IMR-90 (cell line): ENCODE measurements around the gene ISCA2. TPM values are rescaled to one million over a fixed set of nuclear protein-coding genes. Genes with fewer than 3 reads are reported as not detected.

Experiments used
- ATAC-seq: fragments of 200-7000 bp; cut with Tn5 transposase; 2 replicates; pipeline ENCODE4 v1.9.1; 2020; ENCODE audit warnings: low read depth, mild to moderate bottlenecking, moderate library complexity
- BruUV-seq: library from RNA; stranded (reverse); fragments of 400-500 nt; replicated peaks from 2 replicates; lab custom pipeline; 2021; lab: Mats Ljungman, UMichigan
- CTCF ChIA-PET: fragments of 300-600 bp; formaldehyde crosslinking; extraction: SDS; loops from one replicate; lab custom pipeline; 2021; ENCODE audit warnings: antibody characterized with exemption; lab: Yijun Ruan, JAX
- POLR2A ChIA-PET: fragments of 300-600 bp; sonication (Branson Sonifier 250); formaldehyde crosslinking; loops from one replicate; lab custom pipeline; 2022; ENCODE audit warnings: antibody characterized with exemption; ENCODE audit not compliant: unreplicated experiment; lab: Charles Lee
- DNase-seq: peaks from one replicate; pipeline ENCODE4 v3.0.0; 2013
- H2AFZ ChIP-seq: replicated peaks from 2 replicates; pipeline ENCODE3; 2013; ENCODE audit warnings: low read length, mild to moderate bottlenecking; ENCODE audit not compliant: poor library complexity
- H2AK5ac ChIP-seq: 2 replicates; pipeline ENCODE4 v1.6.1; 2013; ENCODE audit warnings: low read depth, low read length, inconsistent platforms
- H2AK9ac ChIP-seq: replicated peaks from 2 replicates; pipeline ENCODE3; 2013; ENCODE audit warnings: mild to moderate bottlenecking, low read depth, low read length, moderate library complexity; ENCODE audit not compliant: poor library complexity
- H2BK120ac ChIP-seq: 2 replicates; pipeline ENCODE4 v1.6.1; 2013; ENCODE audit warnings: low read depth, low read length, inconsistent platforms
- H2BK15ac ChIP-seq: 3 replicates; pipeline ENCODE4 v1.6.1; 2013; ENCODE audit warnings: low read depth, low read length, inconsistent platforms
- H2BK20ac ChIP-seq: 2 replicates; pipeline ENCODE4 v1.6.1; 2013; ENCODE audit warnings: low read depth, mild to moderate bottlenecking, inconsistent platforms, low read length, moderate library complexity
- H2BK5ac ChIP-seq: 2 replicates; pipeline ENCODE4 v1.6.1; 2013; ENCODE audit warnings: mild to moderate bottlenecking, low read depth, low read length, inconsistent platforms; ENCODE audit not compliant: poor library complexity, severe bottlenecking
- H3K14ac ChIP-seq: replicated peaks from 2 replicates; pipeline ENCODE4 v1.6.1; 2013; ENCODE audit warnings: low read depth, low read length, inconsistent platforms
- H3K18ac ChIP-seq: 2 replicates; pipeline ENCODE4 v1.6.1; 2013; ENCODE audit warnings: low read depth, low read length, control low read depth
- H3K23ac ChIP-seq: 2 replicates; pipeline ENCODE4 v1.6.1; 2013; ENCODE audit warnings: low read depth, low read length, inconsistent platforms
- H3K27ac ChIP-seq: 2 replicates; pipeline ENCODE4 v1.5.1; 2013; ENCODE audit warnings: mild to moderate bottlenecking, control low read depth, low read length; ENCODE audit not compliant: insufficient read depth
- H3K27me3 ChIP-seq: 2 replicates; pipeline ENCODE4 v1.6.1; 2013; ENCODE audit warnings: low read length; ENCODE audit not compliant: control insufficient read depth, insufficient read depth
- H3K36me3 ChIP-seq: 2 replicates; pipeline ENCODE4 v1.6.1; 2013; ENCODE audit warnings: low read length, mixed read lengths; ENCODE audit not compliant: control insufficient read depth, insufficient read depth
- H3K4ac ChIP-seq: 2 replicates; pipeline ENCODE4 v1.6.1; 2013; ENCODE audit warnings: low read depth, low read length, inconsistent platforms
- H3K4me1 ChIP-seq: 2 replicates; pipeline ENCODE4 v1.6.1; 2013; ENCODE audit warnings: low read length, mixed read lengths; ENCODE audit not compliant: control insufficient read depth, insufficient read depth
- H3K4me2 ChIP-seq: 2 replicates; pipeline ENCODE4 v1.6.1; 2013; ENCODE audit warnings: low read depth, mild to moderate bottlenecking, control low read depth, low read length, moderate library complexity
- H3K4me3 ChIP-seq: 2 replicates; pipeline ENCODE4 v1.5.1; 2013; ENCODE audit warnings: low read depth, mild to moderate bottlenecking, control low read depth, low read length, moderate library complexity; ENCODE audit not compliant: insufficient read depth
- H3K56ac ChIP-seq: 2 replicates; pipeline ENCODE4 v1.6.1; 2013; ENCODE audit warnings: low read length, inconsistent platforms; ENCODE audit not compliant: insufficient read depth; ENCODE audit errors: extremely low read depth
- H3K79me1 ChIP-seq, 2 experiments: 2 replicates each; pipeline ENCODE4 v1.6.1; 2013; ENCODE audit warnings: low read length in 2 of 2, inconsistent platforms in 1 of 2, low read depth in 1 of 2
- H3K9ac ChIP-seq: 2 replicates; pipeline ENCODE4 v1.6.1; 2013; ENCODE audit warnings: low read depth, low read length, control low read depth
- H3K9me1 ChIP-seq: 2 replicates; pipeline ENCODE4 v1.6.1; 2013; ENCODE audit warnings: low read length, inconsistent platforms; ENCODE audit not compliant: insufficient read depth
- H3K9me3 ChIP-seq: 2 replicates; pipeline ENCODE4 v1.6.1; 2013; ENCODE audit warnings: low read length; ENCODE audit not compliant: control insufficient read depth, insufficient read depth
- H4K20me1 ChIP-seq: 2 replicates; pipeline ENCODE4 v1.6.1; 2013; ENCODE audit warnings: low read length, inconsistent platforms; ENCODE audit not compliant: insufficient read depth
- H4K5ac ChIP-seq: 2 replicates; pipeline ENCODE4 v1.6.1; 2013; ENCODE audit warnings: mild to moderate bottlenecking, low read depth, low read length, control low read depth
- H4K8ac ChIP-seq, 2 experiments: 2 replicates each; pipeline ENCODE4 v1.6.1; 2013; ENCODE audit warnings: low read depth in 2 of 2, low read length in 2 of 2, control low read depth in 1 of 2, inconsistent platforms in 1 of 2
- H4K91ac ChIP-seq: 2 replicates; pipeline ENCODE4 v1.6.1; 2013; ENCODE audit warnings: low read depth, low read length, inconsistent platforms; ENCODE audit not compliant: insufficient read depth
- BHLHE40 ChIP-seq: fragments of 150-350 bp; IDR thresholded peaks from 2 replicates; pipeline ENCODE4 v1.6.1; 2016; ENCODE audit warnings: mild to moderate bottlenecking, low read depth, low read length
- CHD1 ChIP-seq: IDR thresholded peaks from 2 replicates; pipeline ENCODE4 v1.6.1; 2012; ENCODE audit warnings: low read depth, low read length, improper control_type of control experiment
- MAFK ChIP-seq: IDR thresholded peaks from 2 replicates; pipeline ENCODE4 v1.6.1; 2012; ENCODE audit warnings: low read depth, low read length, improper control_type of control experiment
- MXI1 ChIP-seq: IDR thresholded peaks from 2 replicates; pipeline ENCODE4 v1.6.1; 2012; ENCODE audit warnings: low read depth, mild to moderate bottlenecking, low read length, moderate library complexity, borderline replicate concordance
- NFE2L2 ChIP-seq: fragments of 150-350 bp; IDR thresholded peaks from 2 replicates; pipeline ENCODE4 v1.6.1; 2016; ENCODE audit warnings: low read depth, mild to moderate bottlenecking, low read length
- RAD21 ChIP-seq: IDR thresholded peaks from 2 replicates; pipeline ENCODE4 v1.6.1; 2012; ENCODE audit warnings: low read length, improper control_type of control experiment
- RFX5 ChIP-seq: IDR thresholded peaks from 2 replicates; pipeline ENCODE4 v1.8.0; 2012; ENCODE audit warnings: low read depth, mild to moderate bottlenecking, low read length, moderate library complexity
- WGBS, 2 experiments: methylation state at CpG; one replicate each; pipeline versions ENCODE4 v1.1.5 to v1.1.7; 2013; ENCODE audit warnings: missing lambda C conversion rate in 2 of 2; ENCODE audit not compliant: insufficient read length in 1 of 2; ENCODE audit errors: extremely low coverage in 2 of 2; 5-methylcytosine and 5-hydroxymethylcytosine counted together
- dilution Hi-C: fragments of 300-500 bp; cut with HindIII; formaldehyde crosslinking; loops from one replicate; pipeline ENCODE4 v1.14.3; 2018; ENCODE audit warnings: low sequenced_read_pairs; ENCODE audit not compliant: unreplicated experiment
- in situ Hi-C: fragments of 300-500 bp; cut with MboI; formaldehyde crosslinking; loops from 3 replicates; pipeline ENCODE4 v1.14.3; 2019; ENCODE audit warnings: low sequenced_read_pairs, inconsistent platforms, mixed read lengths
- intact Hi-C: fragments of 100-400 bp; cut with micrococcal nuclease; formaldehyde crosslinking; loops from 2 replicates; pipeline ENCODE4 v1.10.0; 2022
- polyA plus RNA-seq, 3 experiments: library from polyadenylated mRNA; depleted of rRNA; stranded (reverse); fragments of >200 nt; gene quantifications; 2 replicates each; pipeline ENCODE4 v1.2.3, GENCODE V29; 2012; ENCODE audit warnings: low replicate concordance in 1 of 3
- total RNA-seq: library from RNA; depleted of rRNA; stranded (reverse); fragments of >200 nt; gene quantifications from 2 replicates; pipeline ENCODE4 v1.2.3, GENCODE V29; 2012
- TF ChIP-seq, protein P1 (sequence below): conservative IDR thresholded peaks from 2 replicates; pipeline ENCODE4 v1.5.1; 2012; ENCODE audit warnings: mild to moderate bottlenecking, low read depth, low read length, improper control_type of control experiment
- TF ChIP-seq, protein P2 (sequence below): fragments of 150-350 bp; IDR thresholded peaks from 2 replicates; pipeline ENCODE4 v1.6.1; 2017; ENCODE audit warnings: mild to moderate bottlenecking, antibody characterized with exemption, low read length, low read depth

Gene ISCA2
- total and polyA plus RNA-seq, 2 of the 4 experiments (the other 2 are of a cell fraction) = 5.4 to 25.7 TPM

DNA sequence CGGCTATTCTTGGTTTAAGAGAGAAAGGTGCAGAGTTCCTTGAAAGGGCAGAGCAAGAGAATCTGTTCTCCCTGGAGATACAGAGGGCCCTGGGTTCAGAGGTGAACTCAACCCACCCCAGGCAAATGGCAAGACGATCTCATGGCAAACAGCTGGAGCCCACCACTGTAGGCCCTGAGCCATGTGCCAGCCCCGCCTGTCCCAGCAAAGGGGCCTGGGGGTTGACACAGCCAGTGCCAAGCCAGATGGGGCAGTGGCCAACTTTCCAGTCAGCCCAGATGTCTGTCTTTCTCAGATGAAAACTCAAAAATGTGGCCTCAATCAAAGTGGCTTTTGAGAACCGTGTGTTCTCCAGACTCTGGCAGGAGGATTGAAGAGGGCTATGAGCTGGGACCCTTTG is 51.8 kb downstream of the ISCA2 start:
- Histone ChIP-seq H3K9me3 (no peaks in the 10 kb centered on the region), H3K4me2 (no peak overlapping the region), H3K27me3 (no peaks in the 10 kb centered on the region), H3K56ac (no peak overlapping the region), H3K79me1 (peaks cover 0 to 24% of the 10 kb centered on the region in 2 experiments; a peak in 2 of 4 replicates), H3K23ac (no peak overlapping the region), H3K4ac (peak overlapping the region; percentile 37; the same call in 1 of the 2 replicates), H3K9me1 (peaks cover 20% of the 10 kb centered on the region), H4K91ac (no peak overlapping the region; the same call in 1 of the 2 replicates), H3K18ac (no peak overlapping the region), H3K36me3 (peaks cover 5% of the 10 kb centered on the region; the same call in 1 of the 2 replicates), H2BK15ac (no peak overlapping the region), H4K5ac (no peak overlapping the region), H3K4me3 (no peak overlapping the region), H4K8ac (no peak overlapping the region), H2AK9ac (peak overlapping the region; percentile 20), H2BK5ac (no peak overlapping the region), H3K4me1 (peaks cover 11% of the 10 kb centered on the region), H3K9ac (no peak overlapping the region), H3K14ac (no peak overlapping the region), H2BK120ac (no peak overlapping the region), H4K20me1 (no peaks in the 10 kb centered on the region), H2AK5ac (no peak overlapping the region), H3K27ac (no peak overlapping the region), H2AFZ (no peak overlapping the region), H2BK20ac (no peak overlapping the region)
- ATAC-seq (no peak), DNase-seq (no peak)
- intact Hi-C loops = no loop called here
- in situ Hi-C loops = no loop called here
- dilution Hi-C loops = no loop called here
- BruUV-seq = no TSS peak
- WGBS, 2 experiments = 50% methylated on average over 2 of the region's 4 CpGs; no CpG with 5 or more reads in 1 of the 2 experiments
- ChIA-PET POLR2A (no interaction called here), CTCF (interaction anchor here (0.6 kb wide), 1 partner anchor 786 kb away, joined by 3 read pairs; no protein-coding TSS in a partner anchor)
- TF ChIP-seq RFX5 (no peak), MXI1 (no peak), NFE2L2 (no peak), RAD21 (no peak), MAFK (no peak), BHLHE40 (no peak), CHD1 (no peak)
- TF ChIP-seq, protein P1, sequence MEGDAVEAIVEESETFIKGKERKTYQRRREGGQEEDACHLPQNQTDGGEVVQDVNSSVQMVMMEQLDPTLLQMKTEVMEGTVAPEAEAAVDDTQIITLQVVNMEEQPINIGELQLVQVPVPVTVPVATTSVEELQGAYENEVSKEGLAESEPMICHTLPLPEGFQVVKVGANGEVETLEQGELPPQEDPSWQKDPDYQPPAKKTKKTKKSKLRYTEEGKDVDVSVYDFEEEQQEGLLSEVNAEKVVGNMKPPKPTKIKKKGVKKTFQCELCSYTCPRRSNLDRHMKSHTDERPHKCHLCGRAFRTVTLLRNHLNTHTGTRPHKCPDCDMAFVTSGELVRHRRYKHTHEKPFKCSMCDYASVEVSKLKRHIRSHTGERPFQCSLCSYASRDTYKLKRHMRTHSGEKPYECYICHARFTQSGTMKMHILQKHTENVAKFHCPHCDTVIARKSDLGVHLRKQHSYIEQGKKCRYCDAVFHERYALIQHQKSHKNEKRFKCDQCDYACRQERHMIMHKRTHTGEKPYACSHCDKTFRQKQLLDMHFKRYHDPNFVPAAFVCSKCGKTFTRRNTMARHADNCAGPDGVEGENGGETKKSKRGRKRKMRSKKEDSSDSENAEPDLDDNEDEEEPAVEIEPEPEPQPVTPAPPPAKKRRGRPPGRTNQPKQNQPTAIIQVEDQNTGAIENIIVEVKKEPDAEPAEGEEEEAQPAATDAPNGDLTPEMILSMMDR = no peak
- TF ChIP-seq, protein P2, sequence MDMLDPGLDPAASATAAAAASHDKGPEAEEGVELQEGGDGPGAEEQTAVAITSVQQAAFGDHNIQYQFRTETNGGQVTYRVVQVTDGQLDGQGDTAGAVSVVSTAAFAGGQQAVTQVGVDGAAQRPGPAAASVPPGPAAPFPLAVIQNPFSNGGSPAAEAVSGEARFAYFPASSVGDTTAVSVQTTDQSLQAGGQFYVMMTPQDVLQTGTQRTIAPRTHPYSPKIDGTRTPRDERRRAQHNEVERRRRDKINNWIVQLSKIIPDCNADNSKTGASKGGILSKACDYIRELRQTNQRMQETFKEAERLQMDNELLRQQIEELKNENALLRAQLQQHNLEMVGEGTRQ = no peak
